Mesendoderm (in vitro differentiated cells): ENCODE measurements around the gene SOS1.

Experiments
- DNase-seq: peaks from one replicate; pipeline ENCODE4 v3.0.0; 2013
- H2AK5ac ChIP-seq: 2 replicates; pipeline ENCODE4 v1.6.1; 2013; ENCODE audit warnings: low read length, inconsistent platforms
- H2BK120ac ChIP-seq: 2 replicates; pipeline ENCODE4 v1.6.1; 2013; ENCODE audit warnings: low read depth, mild to moderate bottlenecking, low read length, moderate library complexity, mixed read lengths
- H2BK15ac ChIP-seq: replicated peaks from 2 replicates; pipeline ENCODE4 v1.6.1; 2013; ENCODE audit warnings: low read depth, mild to moderate bottlenecking, moderate library complexity
- H2BK5ac ChIP-seq: 2 replicates; pipeline ENCODE4 v1.6.1; 2013; ENCODE audit warnings: low read length, inconsistent platforms
- H3K18ac ChIP-seq: 2 replicates; pipeline ENCODE4 v1.6.1; 2013; ENCODE audit warnings: mild to moderate bottlenecking, low read length, mixed read lengths
- H3K23ac ChIP-seq: one replicate; pipeline ENCODE4 v1.6.1; 2013; ENCODE audit warnings: low read length
- H3K27ac ChIP-seq: 2 replicates; pipeline ENCODE4 v1.5.1; 2013; ENCODE audit warnings: low read depth, mild to moderate bottlenecking, inconsistent platforms, low read length, moderate library complexity
- H3K27me3 ChIP-seq: 2 replicates; pipeline ENCODE4 v1.6.1; 2013; ENCODE audit warnings: low read length, control low read depth, mild to moderate bottlenecking, inconsistent platforms; ENCODE audit not compliant: insufficient read depth, poor library complexity
- H3K36me3 ChIP-seq: 2 replicates; pipeline ENCODE4 v1.6.1; 2013; ENCODE audit warnings: low read length, inconsistent platforms; ENCODE audit not compliant: control insufficient read depth, insufficient read depth
- H3K4ac ChIP-seq: one replicate; pipeline ENCODE4 v1.6.1; 2013; ENCODE audit warnings: low read depth, mild to moderate bottlenecking, low read length, moderate library complexity
- H3K4me1 ChIP-seq: 2 replicates; pipeline ENCODE4 v1.6.1; 2013; ENCODE audit warnings: low read depth, low read length, inconsistent platforms; ENCODE audit not compliant: control insufficient read depth
- H3K4me2 ChIP-seq: 2 replicates; pipeline ENCODE4 v1.6.1; 2013; ENCODE audit warnings: low read length
- H3K4me3 ChIP-seq: 2 replicates; pipeline ENCODE4 v1.5.1; 2013; ENCODE audit warnings: mild to moderate bottlenecking, low read length
- H3K56ac ChIP-seq: one replicate; pipeline ENCODE4 v1.6.1; 2013; ENCODE audit warnings: low read length
- H3K79me1 ChIP-seq: 2 replicates; pipeline ENCODE4 v1.6.1; 2013; ENCODE audit warnings: low read length, inconsistent platforms
- H3K79me2 ChIP-seq: 2 replicates; pipeline ENCODE4 v1.6.1; 2013; ENCODE audit warnings: mild to moderate bottlenecking, low read length; ENCODE audit not compliant: control insufficient read depth, insufficient read depth
- H3K9ac ChIP-seq: 2 replicates; pipeline ENCODE4 v1.6.1; 2013; ENCODE audit warnings: low read length, inconsistent platforms
- H4K5ac ChIP-seq: one replicate; pipeline ENCODE4 v1.6.1; 2013; ENCODE audit warnings: low read length
- H4K8ac ChIP-seq: one replicate; pipeline ENCODE4 v1.6.1; 2013; ENCODE audit warnings: low read depth, mild to moderate bottlenecking, control low read depth, low read length, moderate library complexity
- whole genome bisulfite sequencing: extraction: QIAGEN DNeasy Blood & Tissue Kit; methylation state at CpG from one replicate; pipeline ENCODE4 v1.1.7; 2013; ENCODE audit warnings: low lambda C conversion rate, missing lambda C conversion rate; ENCODE audit not compliant: insufficient coverage; ENCODE audit errors: extremely low coverage; 5-methylcytosine and 5-hydroxymethylcytosine counted together

The SOS1 gene

GRCh38 chr2:39150890-39151497, 30.1 kb upstream of the SOS1 start:
- H3K23ac ChIP-seq: no peak overlapping the region
- no peak overlapping the region for H3K4ac ChIP-seq
- H3K4me2 ChIP-seq: no peak overlapping the region
- WGBS: no CpG with 5 or more reads among the region's 9 CpGs
- H3K27ac ChIP-seq: no peak overlapping the region
- no peak overlapping the region for H4K8ac ChIP-seq
- H3K4me1 ChIP-seq: no peaks in the 10 kb centered on the region
- H2BK5ac ChIP-seq: no peak overlapping the region
- no peak overlapping the region for H3K56ac ChIP-seq
- H2AK5ac ChIP-seq: no peak overlapping the region
- DNase-seq: no peak
- H3K18ac ChIP-seq: no peak overlapping the region
- H3K79me1 ChIP-seq: no peaks in the 10 kb centered on the region
- H3K79me2 ChIP-seq: no peaks in the 10 kb centered on the region
- H3K27me3 ChIP-seq: no peaks in the 10 kb centered on the region
- no peak overlapping the region for H2BK15ac ChIP-seq
- no peak overlapping the region for H2BK120ac ChIP-seq
- H4K5ac ChIP-seq: no peak overlapping the region
- H3K9ac ChIP-seq: no peak overlapping the region
- no peak overlapping the region for H3K4me3 ChIP-seq
- H3K36me3 ChIP-seq: no peaks in the 10 kb centered on the region

DNA sequence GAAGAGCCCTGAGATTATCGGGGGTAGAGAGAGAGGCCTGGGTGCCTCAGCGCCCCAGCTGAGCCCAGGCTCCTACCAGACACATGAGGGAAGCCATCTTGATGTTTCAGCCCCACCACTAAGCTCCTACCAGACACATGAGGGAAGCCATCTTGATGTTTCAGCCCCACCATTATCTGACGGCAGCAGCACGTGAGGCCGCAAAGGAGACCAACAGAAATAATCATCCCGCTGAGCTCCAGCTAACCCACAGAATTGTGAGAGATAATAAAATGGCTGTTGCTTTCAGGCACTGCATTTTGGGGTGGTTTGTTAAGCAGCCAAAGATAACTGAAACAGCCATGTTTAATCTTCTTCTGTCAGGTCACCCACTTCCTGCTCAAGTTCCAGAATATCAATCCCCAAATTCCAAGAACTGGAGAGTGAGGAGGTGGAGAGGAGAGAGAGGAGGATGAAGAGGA, 29.3 kb upstream of the SOS1 start:
- no peak overlapping the region for H3K4me3 ChIP-seq
- no peaks in the 10 kb centered on the region for H3K79me2 ChIP-seq
- H3K4ac ChIP-seq: no peak overlapping the region
- no peak overlapping the region for H2BK5ac ChIP-seq
- H2BK120ac ChIP-seq: no peak overlapping the region
- no peak overlapping the region for H4K5ac ChIP-seq
- no peaks in the 10 kb centered on the region for H3K36me3 ChIP-seq
- H4K8ac ChIP-seq: no peak overlapping the region
- no peak overlapping the region for H3K18ac ChIP-seq
- no peaks in the 10 kb centered on the region for H3K4me1 ChIP-seq
- no peak for DNase-seq
- H3K9ac ChIP-seq: no peak overlapping the region
- H2AK5ac ChIP-seq: no peak overlapping the region
- H3K56ac ChIP-seq: no peak overlapping the region
- no peak overlapping the region for H3K23ac ChIP-seq
- no peaks in the 10 kb centered on the region for H3K27me3 ChIP-seq
- no peak overlapping the region for H2BK15ac ChIP-seq
- no peak overlapping the region for H3K27ac ChIP-seq
- H3K79me1 ChIP-seq: no peaks in the 10 kb centered on the region
- no peak overlapping the region for H3K4me2 ChIP-seq
- WGBS: no CpG with 5 or more reads among the region's 6 CpGs

GRCh38 chr2:39146630-39147029, 25.8 kb upstream of the SOS1 start:
- H3K4me2 ChIP-seq: no peak overlapping the region
- H3K56ac ChIP-seq: no peak overlapping the region
- H3K18ac ChIP-seq: no peak overlapping the region
- no peaks in the 10 kb centered on the region for H3K36me3 ChIP-seq
- H4K8ac ChIP-seq: no peak overlapping the region
- H2BK120ac ChIP-seq: no peak overlapping the region
- DNase-seq: no peak
- no peaks in the 10 kb centered on the region for H3K4me1 ChIP-seq
- no peak overlapping the region for H2BK5ac ChIP-seq
- no peak overlapping the region for H3K27ac ChIP-seq
- no peak overlapping the region for H4K5ac ChIP-seq
- H2BK15ac ChIP-seq: no peak overlapping the region
- H3K9ac ChIP-seq: no peak overlapping the region
- H3K23ac ChIP-seq: no peak overlapping the region
- H3K4ac ChIP-seq: no peak overlapping the region
- no peak overlapping the region for H3K4me3 ChIP-seq
- no peaks in the 10 kb centered on the region for H3K79me1 ChIP-seq
- H3K27me3 ChIP-seq: no peaks in the 10 kb centered on the region
- no peak overlapping the region for H2AK5ac ChIP-seq
- H3K79me2 ChIP-seq: no peaks in the 10 kb centered on the region

GRCh38 chr2:39145906-39146421, 25.1 kb upstream of the SOS1 start:
- H4K8ac ChIP-seq: no peak overlapping the region
- no peak overlapping the region for H2BK120ac ChIP-seq
- no peaks in the 10 kb centered on the region for H3K4me1 ChIP-seq
- no peaks in the 10 kb centered on the region for H3K79me1 ChIP-seq
- no peak overlapping the region for H4K5ac ChIP-seq
- WGBS: no CpG with 5 or more reads among the region's 3 CpGs
- no peak overlapping the region for H3K27ac ChIP-seq
- no peaks in the 10 kb centered on the region for H3K27me3 ChIP-seq
- H3K23ac ChIP-seq: no peak overlapping the region
- DNase-seq: no peak
- H2BK15ac ChIP-seq: no peak overlapping the region
- no peak overlapping the region for H3K9ac ChIP-seq
- H2BK5ac ChIP-seq: no peak overlapping the region
- no peaks in the 10 kb centered on the region for H3K36me3 ChIP-seq
- H3K4me3 ChIP-seq: no peak overlapping the region
- no peaks in the 10 kb centered on the region for H3K79me2 ChIP-seq
- no peak overlapping the region for H3K4ac ChIP-seq
- H3K4me2 ChIP-seq: no peak overlapping the region
- no peak overlapping the region for H2AK5ac ChIP-seq
- H3K18ac ChIP-seq: no peak overlapping the region
- no peak overlapping the region for H3K56ac ChIP-seq

DNA sequence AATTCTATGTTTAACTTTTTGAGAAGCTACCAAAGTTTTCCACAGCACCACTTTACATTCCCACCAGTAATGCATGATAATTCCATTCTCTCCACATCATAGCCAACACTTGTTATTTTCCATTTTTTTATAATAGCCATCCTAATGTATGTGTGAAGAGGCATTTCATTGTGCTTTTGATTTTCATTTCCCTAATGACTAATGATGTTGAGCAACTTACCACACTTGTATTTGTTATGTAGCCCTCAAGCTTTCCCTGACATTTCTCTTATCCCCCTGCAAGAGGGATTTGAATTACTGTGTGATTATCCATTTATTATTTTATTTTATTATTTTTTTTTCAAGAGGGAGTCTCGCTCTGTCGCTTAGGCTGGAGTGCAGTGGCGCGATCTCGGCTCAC, 23.6 kb upstream of the SOS1 start:
- no peak overlapping the region for H2BK5ac ChIP-seq
- no peak overlapping the region for H2AK5ac ChIP-seq
- WGBS: no CpG with 5 or more reads among the region's 5 CpGs
- H3K79me1 ChIP-seq: no peaks in the 10 kb centered on the region
- H4K5ac ChIP-seq: no peak overlapping the region
- no peaks in the 10 kb centered on the region for H3K36me3 ChIP-seq
- no peak overlapping the region for H3K27ac ChIP-seq
- H2BK120ac ChIP-seq: no peak overlapping the region
- H3K18ac ChIP-seq: no peak overlapping the region
- H3K4me3 ChIP-seq: no peak overlapping the region
- H3K27me3 ChIP-seq: no peaks in the 10 kb centered on the region
- no peak overlapping the region for H2BK15ac ChIP-seq
- H3K56ac ChIP-seq: no peak overlapping the region
- H3K4ac ChIP-seq: no peak overlapping the region
- no peak overlapping the region for H3K4me2 ChIP-seq
- H3K4me1 ChIP-seq: no peaks in the 10 kb centered on the region
- no peak overlapping the region for H3K9ac ChIP-seq
- H3K23ac ChIP-seq: no peak overlapping the region
- no peaks in the 10 kb centered on the region for H3K79me2 ChIP-seq
- no peak for DNase-seq
- H4K8ac ChIP-seq: no peak overlapping the region
